Measurements from ENCODE around the gene ANKRD11. TPM values are rescaled to one million over a fixed set of nuclear protein-coding genes. Genes with fewer than 3 reads are reported as not detected.

The ANKRD11 gene
- polyA plus RNA-seq, 3 donors: 3.2 to 62.4 (median 5.4) TPM

DNA sequence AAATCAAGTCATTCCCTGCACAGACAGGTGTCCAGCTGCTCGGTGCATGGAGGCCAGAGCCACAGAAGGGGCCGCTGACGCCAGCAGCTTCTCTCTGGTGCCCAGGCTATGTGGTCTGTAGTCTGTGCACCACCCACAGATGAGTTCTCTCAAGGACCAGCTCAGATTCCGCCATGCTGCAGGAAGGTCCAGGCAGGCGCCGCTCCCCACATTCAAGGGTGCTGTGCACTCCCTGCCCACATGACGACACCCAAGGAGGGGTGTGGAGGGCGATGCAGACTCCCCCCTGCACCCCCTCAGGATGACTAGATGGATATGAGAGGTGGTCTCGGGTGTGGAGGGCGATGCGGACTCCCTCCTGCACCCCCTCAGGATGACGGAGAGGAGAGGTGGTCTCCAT lies 119.0 kb downstream of the ANKRD11 start:
- intact Hi-C loops (cut with micrococcal nuclease): no loop called here
- Histone ChIP-seq H3K4me3 (replicated peaks in 1 of 3; ENCODE audit: low read depth in 2 of 3, low read length in 3 of 3) (no peak overlapping the region), H3K4me2 (replicated peaks; ENCODE audit: extremely low read depth, low read length, poor library complexity, severe bottlenecking) (no peak overlapping the region), H3K9ac (ENCODE audit: insufficient read depth, low read length, poor library complexity, severe bottlenecking) (no peak overlapping the region), H2AFZ (ENCODE audit: insufficient read depth, low read depth, low read length, poor library complexity, severe bottlenecking) (no peak overlapping the region), H3K36me3 (replicated peaks in 1 of 2; ENCODE audit: control insufficient read depth in 1 of 2, insufficient read depth in 2 of 2, low read length in 2 of 2) (peaks cover 6 to 32% of the 10 kb centered on the region in 2 donors), H3K79me2 (ENCODE audit: insufficient read depth, low read length) (peaks cover 100% of the 10 kb centered on the region), H3K4me1 (ENCODE audit: control insufficient read depth in 1 of 2, insufficient read depth in 2 of 2, low read length in 2 of 2) (no peaks in the 10 kb centered on the region), H3K27me3 (ENCODE audit: control insufficient read depth in 2 of 2, insufficient read depth in 2 of 2, low read length in 2 of 2) (no peaks in the 10 kb centered on the region), H4K20me1 (ENCODE audit: insufficient read depth, low read length) (peaks cover 100% of the 10 kb centered on the region), H3K27ac (ENCODE audit: low read depth in 1 of 2, low read length in 2 of 2) (no peak overlapping the region), H3K9me3 (replicated peaks in 1 of 2; ENCODE audit: control insufficient read depth in 1 of 2, insufficient read depth in 1 of 2, low read length in 2 of 2) (peaks cover 2 to 7% of the 10 kb centered on the region in 2 donors)
- H3K4me1 Mint-ChIP-seq: peaks cover 17% of the 10 kb centered on the region
- TF ChIP-seq, protein P1, sequence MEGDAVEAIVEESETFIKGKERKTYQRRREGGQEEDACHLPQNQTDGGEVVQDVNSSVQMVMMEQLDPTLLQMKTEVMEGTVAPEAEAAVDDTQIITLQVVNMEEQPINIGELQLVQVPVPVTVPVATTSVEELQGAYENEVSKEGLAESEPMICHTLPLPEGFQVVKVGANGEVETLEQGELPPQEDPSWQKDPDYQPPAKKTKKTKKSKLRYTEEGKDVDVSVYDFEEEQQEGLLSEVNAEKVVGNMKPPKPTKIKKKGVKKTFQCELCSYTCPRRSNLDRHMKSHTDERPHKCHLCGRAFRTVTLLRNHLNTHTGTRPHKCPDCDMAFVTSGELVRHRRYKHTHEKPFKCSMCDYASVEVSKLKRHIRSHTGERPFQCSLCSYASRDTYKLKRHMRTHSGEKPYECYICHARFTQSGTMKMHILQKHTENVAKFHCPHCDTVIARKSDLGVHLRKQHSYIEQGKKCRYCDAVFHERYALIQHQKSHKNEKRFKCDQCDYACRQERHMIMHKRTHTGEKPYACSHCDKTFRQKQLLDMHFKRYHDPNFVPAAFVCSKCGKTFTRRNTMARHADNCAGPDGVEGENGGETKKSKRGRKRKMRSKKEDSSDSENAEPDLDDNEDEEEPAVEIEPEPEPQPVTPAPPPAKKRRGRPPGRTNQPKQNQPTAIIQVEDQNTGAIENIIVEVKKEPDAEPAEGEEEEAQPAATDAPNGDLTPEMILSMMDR (IDR thresholded peaks at IDR 0.05): no peak
- H3K27ac Mint-ChIP-seq: peak overlapping the region in 4 of 7 donors; percentile 20 to 38 (median 24)
- peaks cover 20 to 41% of the 10 kb centered on the region in 2 donors for H3K36me3 Mint-ChIP-seq
- H3K27me3 Mint-ChIP-seq (ENCODE audit: low read depth in 3 of 3): peaks cover 0 to 3% (median 1%) of the 10 kb centered on the region in 3 donors
- peaks cover 4 to 5% (median 5%) of the 10 kb centered on the region in 7 donors for H3K9me3 Mint-ChIP-seq
- no peak overlapping the region for H3K4me3 Mint-ChIP-seq
- no peak for DNase-seq
- 96% methylated on average over 4 of the region's 12 CpGs for WGBS (ENCODE audit: insufficient coverage)

DNA sequence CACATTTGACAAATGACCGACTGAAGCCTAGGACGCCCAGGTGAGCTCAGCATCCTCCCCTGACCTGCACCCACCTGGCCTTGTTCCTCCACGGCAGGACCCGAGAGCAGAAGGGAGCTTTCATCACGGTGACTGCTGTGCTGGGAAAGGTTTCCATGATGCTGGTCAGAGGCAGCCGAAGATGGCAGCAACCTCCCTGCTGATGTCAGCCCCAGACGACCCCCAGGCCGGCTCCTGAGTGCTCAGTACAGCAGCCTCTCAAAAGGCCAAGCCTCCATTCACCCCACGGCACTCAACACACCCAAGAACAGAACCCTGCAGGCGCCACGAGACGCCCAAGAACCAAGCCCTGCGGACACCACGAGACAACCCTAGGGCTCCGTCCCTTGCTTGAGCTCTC lies 119.8 kb downstream of the ANKRD11 start:
- peaks cover 0 to 3% (median 0%) of the 10 kb centered on the region in 3 donors for H3K27me3 Mint-ChIP-seq (ENCODE audit: low read depth in 3 of 3)
- H3K79me2 ChIP-seq (ENCODE audit: insufficient read depth, low read length): peaks cover 100% of the 10 kb centered on the region
- peaks cover 100% of the 10 kb centered on the region for H4K20me1 ChIP-seq (ENCODE audit: insufficient read depth, low read length)
- no peak overlapping the region for H3K4me3 ChIP-seq (replicated peaks in 1 of 3; ENCODE audit: low read depth in 2 of 3, low read length in 3 of 3)
- H3K9me3 ChIP-seq (replicated peaks in 1 of 2; ENCODE audit: control insufficient read depth in 1 of 2, insufficient read depth in 1 of 2, low read length in 2 of 2): no peaks in the 10 kb centered on the region
- no peak overlapping the region for H3K27ac ChIP-seq (ENCODE audit: low read depth in 1 of 2, low read length in 2 of 2)
- WGBS (ENCODE audit: insufficient coverage): 96% methylated on average over 12 of the region's 15 CpGs
- peak overlapping the region in 4 of 7 donors; percentile 26 to 70 (median 30) for H3K27ac Mint-ChIP-seq
- no peaks in the 10 kb centered on the region for H3K27me3 ChIP-seq (ENCODE audit: control insufficient read depth in 2 of 2, insufficient read depth in 2 of 2, low read length in 2 of 2)
- H3K4me2 ChIP-seq (replicated peaks; ENCODE audit: extremely low read depth, low read length, poor library complexity, severe bottlenecking): no peak overlapping the region
- intact Hi-C loops (cut with micrococcal nuclease): no loop called here
- H3K9ac ChIP-seq (ENCODE audit: insufficient read depth, low read length, poor library complexity, severe bottlenecking): no peak overlapping the region
- TF ChIP-seq, protein P1 (IDR thresholded peaks at IDR 0.05): no peak
- H3K4me1 Mint-ChIP-seq: peaks cover 23% of the 10 kb centered on the region
- H3K4me3 Mint-ChIP-seq: no peak overlapping the region
- H3K36me3 Mint-ChIP-seq: peaks cover 20 to 47% of the 10 kb centered on the region in 2 donors
- H3K9me3 Mint-ChIP-seq: no peaks in the 10 kb centered on the region
- DNase-seq: no peak
- peaks cover 6 to 33% of the 10 kb centered on the region in 2 donors for H3K36me3 ChIP-seq (replicated peaks in 1 of 2; ENCODE audit: control insufficient read depth in 1 of 2, insufficient read depth in 2 of 2, low read length in 2 of 2)
- H2AFZ ChIP-seq (ENCODE audit: insufficient read depth, low read depth, low read length, poor library complexity, severe bottlenecking): no peak overlapping the region
- H3K4me1 ChIP-seq (ENCODE audit: control insufficient read depth in 1 of 2, insufficient read depth in 2 of 2, low read length in 2 of 2): peaks cover 3 to 5% of the 10 kb centered on the region in 2 donors

Data from CD14-positive monocyte (primary cell).